Muscle of arm (tissue), 12 donors: ENCODE data around the gene DGCR8. TPM values are rescaled to one million over a fixed set of nuclear protein-coding genes. Genes with fewer than 3 reads are reported as not detected.

Source experiments
- DNase-seq: peaks from one replicate; pipeline ENCODE4 v3.0.0-alpha.2; 2013
- polyA plus RNA-seq, 12 donors: library from polyadenylated mRNA; unstranded; fragments of 120-200 nt; gene quantifications; one replicate each; pipeline ENCODE4 v1.2.1, GENCODE V29; 2013; ENCODE audit not compliant: insufficient read length in 12 of 12

DGCR8 gene
- polyA plus RNA-seq, 12 donors, result 25.1 to 50.1 (median 36.7) TPM; not detected in 1

DNA sequence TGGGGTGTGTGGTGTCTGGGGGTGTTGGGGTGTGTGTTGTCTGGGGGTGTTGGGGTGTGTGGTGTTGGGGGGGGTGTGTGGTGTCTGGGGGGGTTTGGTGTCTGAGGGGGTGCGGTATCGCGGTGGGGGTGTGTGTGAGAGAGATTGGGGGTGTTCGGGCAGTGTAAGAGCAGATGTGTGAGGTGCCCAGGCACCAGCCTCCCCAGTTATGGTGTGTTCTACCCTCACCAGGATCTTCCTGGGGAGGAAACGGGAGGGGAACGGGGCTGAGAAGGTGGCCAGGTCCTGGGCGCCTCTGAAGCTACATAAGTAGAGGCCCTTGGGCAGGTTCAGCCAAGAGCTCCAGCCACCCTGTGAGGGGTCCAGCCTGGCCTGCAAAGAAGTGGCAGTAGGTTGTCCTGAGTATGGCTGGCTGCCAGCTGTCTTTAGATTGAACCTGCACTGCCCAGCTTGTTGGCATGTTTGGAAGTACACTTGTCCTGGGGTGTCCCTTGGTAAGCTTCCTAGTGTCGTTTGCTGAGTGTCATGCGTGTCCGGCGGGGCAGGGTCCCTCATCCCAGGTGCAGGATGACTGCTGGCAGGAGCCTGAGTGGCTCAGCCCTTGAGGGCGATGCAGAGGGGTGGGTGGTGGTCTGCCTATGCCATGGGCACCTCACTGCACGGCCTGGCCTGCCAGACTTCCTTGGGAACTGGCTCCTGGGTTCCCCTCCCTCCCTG, 43.5 kb downstream of the DGCR8 start:
- DNase-seq, result no peak

DNA sequence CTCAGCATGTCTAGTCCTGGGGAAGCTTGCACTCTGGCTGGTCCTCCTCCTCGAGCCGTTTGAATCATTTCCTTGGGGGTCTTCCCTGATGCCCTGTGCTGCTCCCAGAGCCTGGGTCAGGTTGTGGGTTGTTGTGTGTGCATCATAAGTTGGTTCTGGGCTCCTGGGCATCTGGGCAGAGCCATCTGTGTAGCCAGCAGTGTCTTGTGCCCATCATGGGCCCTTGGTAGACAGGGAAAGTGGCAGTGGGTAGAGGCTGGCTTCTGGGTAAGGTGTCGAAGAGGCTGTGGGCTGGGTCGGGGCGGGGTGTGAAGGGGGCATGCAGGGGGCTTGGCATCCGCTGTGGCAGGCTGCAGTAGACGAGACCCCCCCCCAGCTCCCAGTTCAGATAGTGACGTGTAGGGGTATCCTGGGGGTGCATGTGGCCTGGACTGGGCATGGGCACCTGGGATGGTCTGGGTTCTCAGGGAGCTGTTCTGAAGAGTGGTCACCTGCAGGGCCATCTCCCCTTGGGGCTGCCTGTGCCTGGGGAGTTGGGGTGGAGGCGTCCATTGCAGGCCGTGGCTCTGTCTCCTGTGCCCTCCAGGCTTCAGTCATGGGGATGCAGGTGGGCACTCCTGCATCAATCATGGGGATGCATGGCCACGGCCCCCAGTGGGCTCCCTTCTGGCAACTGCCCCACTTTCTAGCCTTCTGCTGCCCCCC, 44.2 kb downstream of the DGCR8 start:
- no peak for DNase-seq

DNA sequence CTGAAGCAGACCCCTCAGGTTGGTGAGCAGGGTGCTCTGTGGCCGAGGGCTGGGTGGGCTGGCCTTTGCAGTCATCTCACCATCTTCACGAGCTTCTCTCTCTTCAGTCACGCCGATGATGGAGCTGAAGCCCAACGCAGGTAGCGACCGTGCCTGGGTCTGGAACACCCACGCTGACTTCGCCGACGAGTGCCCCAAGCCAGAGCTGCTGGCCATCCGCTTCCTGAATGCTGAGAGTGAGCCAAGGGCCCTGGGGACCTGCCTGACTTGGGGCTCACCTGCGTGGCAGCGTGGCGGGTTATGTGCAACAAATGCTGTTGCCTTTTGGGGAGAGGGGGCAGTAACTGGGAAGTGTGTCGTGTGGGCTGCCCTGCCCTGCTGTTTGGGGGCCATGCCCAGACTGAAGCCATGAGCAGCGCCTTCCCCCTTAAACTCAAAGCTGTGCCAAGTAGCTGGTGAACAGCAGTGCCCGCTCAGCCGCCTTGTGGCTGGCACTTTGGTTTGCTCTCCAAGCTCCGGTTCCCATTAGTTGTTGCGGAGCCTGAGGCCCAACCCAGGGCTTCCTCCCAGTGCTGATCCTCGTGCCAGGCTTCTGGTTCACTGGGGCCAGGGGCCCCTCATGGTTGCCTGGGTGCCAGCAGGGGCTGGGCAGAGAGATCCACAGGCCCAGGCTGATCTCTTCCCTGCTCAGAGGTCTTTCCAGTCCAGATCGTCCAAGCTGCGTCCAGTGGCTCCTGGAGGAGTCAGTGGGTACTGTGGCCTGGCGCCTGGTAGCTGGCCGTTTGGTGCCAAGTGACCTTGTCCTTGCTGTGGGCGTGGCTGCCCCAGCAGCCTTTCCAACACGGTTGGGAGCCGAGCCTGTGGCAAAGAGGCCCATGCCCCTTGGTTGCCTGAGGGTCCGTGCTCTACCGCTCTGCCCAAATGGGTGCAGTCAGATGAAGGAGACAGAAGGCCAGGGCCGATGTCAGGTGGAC, 45.4 kb downstream of the DGCR8 start:
- DNase-seq, result no peak

DNA sequence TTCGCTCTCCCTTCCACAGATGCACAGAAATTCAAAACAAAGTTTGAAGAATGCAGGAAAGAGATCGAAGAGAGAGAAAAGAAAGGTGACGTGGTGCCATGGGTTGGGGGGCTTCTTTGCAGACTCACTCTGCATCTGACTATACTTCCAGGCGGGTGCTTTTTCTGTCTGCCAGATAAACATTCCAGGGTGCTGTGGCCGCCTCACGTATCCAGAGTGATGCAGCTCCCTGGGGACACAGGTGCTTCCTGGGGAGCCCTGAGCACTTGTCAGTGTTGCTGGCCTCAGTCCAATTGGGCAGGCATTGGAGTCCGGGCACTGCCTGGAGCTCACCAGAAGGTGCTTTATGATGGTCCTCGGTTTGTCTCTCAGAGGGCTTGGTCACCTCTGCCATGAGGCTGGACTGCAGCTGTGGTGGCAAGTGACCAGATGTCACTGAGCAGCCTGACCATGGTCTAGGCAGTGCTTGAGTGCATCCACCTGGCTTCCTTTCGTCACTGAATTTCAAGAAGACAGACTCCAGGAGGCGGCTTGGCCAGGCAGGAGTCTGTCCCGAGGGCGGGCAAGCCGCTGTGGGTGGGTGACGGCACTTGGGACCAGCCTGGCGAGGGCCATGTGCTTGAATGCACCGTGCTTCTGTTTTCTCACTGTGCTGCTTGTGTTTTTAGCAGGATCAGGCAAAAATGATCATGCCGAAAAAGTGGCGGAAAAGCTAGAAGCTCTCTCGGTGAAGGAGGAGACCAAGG, 46.4 kb downstream of the DGCR8 start:
- no peak for DNase-seq

DNA sequence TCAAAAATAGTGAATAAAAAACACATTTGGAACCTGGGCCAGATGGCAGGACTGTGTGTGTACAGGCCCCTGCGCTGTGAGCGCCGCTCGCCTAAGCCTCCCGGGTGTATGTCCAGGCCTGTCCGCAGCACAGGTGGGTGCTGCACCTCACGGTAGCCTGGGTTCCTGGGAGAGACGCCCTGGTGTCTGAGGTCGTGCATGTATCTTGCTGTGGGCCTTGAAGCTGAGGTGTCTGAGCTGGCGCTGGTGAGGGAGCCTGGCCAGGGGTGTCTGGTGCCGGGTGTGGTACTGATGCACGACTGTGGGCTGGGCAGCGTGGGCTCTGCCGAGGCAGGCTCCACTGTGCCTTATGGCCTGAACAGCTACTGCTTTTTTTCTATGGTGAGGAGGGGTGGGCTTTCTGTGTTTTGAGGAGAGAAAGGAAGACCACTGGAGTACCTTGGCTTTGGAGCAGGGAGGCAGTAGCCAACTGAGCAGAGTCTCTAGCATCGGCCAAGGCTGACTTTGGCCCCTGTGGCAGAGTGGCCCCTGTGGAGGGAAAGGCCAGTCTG, 47.4 kb downstream of the DGCR8 start:
- no peak for DNase-seq

DNA sequence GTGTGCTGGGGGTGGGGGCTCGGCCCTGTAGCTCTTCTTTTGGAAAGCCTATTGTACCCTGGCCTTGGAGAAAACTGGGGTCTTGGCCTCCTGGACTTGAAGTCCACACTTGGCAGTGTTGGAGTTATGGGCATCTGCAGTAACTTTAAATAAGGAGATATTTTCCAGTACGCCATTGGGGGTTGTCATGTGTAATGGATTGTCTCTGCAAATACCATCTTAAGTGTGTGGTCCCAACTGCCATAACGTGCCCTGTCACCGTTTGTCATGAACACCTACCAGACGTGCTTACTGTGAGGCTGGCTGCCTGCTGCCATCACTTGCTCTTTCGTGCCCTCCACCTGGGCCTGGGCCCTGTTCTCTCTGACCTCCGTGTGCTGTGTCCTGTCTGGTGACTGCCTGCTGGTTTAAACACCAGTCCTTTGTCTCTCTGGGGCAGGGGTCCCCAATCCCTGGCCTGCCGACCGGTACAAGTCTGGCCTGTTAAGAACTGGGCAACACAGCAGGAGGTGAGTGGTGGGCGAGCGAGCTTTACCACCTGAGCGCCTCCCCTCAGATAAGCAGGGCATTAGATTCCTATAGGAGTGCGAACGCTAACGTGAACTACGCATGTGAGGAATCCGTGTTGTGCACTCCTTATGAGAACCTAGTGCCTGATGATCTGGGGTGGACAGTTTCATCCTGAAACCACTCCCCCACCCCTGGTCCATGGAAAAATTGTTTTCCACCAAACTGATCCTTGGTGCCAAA, 48.0 kb downstream of the DGCR8 start:
- no peak for DNase-seq

DNA sequence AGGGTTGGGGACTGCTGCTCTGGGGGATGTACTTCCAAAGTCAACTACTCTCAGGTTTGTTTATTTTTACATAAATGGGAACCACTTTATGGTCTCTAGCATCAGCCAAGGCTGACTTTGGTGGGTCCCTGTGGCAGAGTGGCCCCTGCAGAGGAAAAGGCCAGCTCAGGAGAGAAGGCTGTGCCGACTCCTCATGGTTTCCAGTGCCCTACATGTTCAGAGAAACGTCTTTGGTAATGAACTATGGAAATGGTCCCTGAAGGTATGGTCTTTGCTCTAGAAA, 48.5 kb downstream of the DGCR8 start:
- no peak for DNase-seq

DNA sequence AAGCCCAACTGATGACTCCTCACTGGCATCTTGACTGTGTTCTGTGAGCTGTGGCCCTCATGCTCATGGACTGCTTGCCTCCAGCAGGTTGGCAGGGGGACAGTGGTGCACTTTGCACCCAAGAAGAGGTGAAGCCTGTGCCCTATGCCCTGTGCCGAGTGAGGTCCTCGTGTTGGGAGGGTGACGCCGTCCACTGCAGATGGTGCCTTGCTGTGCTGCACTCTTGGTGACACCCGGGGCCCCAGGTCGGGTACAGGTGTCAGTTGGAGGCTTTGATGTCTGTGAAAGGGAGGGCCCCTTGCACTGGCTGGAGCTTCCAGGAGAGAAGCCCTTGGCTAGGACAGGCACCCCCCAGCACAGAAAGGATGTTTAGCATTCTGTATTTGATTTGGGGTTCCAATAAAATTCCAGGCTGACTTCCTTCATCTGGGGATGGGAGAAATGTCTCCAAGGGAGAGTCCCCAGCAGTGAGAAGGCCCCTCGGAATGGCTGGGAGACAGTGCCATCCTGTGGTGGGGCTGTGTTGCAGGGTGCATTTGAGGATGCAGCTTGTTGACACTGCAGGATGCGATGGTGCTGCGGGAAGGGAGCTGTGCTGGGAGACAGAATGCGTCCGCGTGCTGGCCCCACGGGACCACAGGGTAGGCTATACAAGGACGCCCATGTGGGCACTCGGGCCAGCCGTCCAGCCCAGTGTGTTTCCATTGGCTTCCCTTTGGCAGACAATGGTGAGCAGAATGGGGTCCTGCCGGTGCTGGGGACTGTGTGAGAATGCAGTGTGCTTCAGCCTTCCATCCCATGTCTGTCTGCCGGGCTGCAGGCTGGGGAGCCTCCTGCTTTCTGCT, 49.1 kb downstream of the DGCR8 start:
- no peak for DNase-seq

DNA sequence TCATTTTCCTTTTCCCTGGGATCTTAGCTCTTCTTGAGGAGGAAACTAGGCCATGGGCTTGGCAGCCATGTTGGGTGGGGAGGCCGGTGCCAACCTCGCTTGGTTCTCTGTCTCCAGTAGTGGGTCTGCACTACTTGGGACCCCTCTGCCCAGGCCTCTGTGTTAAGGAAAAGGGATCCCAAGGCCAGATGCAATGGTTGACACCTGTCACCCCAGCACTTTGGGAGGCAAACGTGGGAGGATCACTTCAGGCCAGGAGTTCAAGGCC, 49.6 kb downstream of the DGCR8 start:
- DNase-seq, result no peak

DNA sequence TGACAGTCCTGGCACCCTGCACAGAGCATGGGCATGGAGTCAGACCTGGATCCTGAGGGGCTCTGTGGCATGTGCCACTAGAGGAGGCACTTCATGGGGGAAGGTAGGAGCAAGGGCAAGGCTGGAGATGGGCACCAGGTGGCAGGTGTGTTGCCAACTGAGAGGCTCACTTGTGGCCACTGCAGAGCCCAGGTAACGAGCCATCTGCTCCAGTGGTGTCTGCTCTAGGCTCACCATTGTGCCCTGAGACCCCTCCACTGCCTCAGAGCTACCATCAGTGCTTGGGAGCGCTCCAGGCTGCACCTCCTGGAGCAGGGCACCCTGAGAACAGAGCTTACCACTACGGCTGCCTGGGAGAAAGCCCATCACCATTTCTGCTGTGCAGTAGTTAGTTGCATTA, 50.3 kb downstream of the DGCR8 start:
- DNase-seq, result no peak

DNA sequence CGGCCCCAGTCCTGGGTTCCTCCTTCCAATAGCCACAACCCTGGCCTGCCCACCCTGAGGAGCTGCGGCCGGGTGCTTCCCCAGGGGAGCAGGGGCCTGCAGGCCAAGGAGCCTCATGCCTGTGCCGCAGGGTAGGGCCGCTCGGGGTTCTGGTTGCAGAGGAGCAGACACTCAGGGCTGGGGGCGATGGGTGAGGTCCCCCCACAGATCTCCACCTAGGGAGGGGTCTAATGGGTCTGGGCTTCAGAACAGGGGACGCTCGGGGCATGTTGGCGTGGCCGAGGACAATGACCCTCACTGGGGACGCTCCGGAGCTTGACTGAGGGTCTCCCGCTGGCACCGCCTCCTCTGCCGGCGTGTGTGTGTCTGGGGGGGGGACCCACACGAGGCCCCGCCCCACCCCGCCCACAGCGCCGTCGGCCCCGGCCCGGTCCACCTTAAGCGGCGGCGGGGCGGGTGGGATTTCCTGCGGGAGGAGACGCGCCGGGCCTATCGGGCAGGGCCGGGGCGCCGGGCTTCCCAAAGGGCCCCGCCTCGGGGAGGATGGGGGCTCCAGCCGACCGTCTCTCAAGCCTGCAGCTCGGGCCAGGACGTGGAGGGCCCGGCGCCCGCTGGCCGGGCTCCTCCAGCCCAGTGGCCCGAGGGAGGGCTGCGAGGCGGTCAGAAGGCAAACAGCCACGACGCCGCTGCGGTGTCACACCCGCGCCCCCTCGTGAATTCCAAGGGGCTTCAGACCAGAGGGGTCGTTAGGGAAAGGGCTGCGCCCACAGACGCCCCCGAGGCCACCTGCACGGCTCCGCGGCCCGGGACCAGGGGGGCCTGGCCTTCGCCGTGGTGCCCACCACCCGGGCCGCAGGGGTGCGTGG, 50.9 kb downstream of the DGCR8 start:
- peak; percentile 81 for DNase-seq

DNA sequence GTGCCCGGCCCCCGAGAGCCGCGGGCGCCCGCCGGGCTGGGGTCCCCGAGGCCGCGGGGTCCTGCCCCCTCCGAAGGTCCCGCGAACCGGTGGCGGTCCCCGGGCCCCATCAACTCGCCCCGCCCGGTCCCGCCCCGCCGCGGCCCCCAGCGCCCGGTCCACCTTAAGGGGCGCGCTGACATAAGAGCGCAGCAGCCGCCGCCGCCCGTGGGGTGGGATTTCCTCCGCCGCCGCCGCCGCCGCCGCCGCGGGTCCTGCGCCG, 51.5 kb downstream of the DGCR8 start, which contains the start of gene ZDHHC8:
Gene ZDHHC8 (plus strand): TSS at position 208 of the 262 bp plus-strand sequence. CDS start 144 bp downstream, outside the sequence.
- no peak for DNase-seq

DNA sequence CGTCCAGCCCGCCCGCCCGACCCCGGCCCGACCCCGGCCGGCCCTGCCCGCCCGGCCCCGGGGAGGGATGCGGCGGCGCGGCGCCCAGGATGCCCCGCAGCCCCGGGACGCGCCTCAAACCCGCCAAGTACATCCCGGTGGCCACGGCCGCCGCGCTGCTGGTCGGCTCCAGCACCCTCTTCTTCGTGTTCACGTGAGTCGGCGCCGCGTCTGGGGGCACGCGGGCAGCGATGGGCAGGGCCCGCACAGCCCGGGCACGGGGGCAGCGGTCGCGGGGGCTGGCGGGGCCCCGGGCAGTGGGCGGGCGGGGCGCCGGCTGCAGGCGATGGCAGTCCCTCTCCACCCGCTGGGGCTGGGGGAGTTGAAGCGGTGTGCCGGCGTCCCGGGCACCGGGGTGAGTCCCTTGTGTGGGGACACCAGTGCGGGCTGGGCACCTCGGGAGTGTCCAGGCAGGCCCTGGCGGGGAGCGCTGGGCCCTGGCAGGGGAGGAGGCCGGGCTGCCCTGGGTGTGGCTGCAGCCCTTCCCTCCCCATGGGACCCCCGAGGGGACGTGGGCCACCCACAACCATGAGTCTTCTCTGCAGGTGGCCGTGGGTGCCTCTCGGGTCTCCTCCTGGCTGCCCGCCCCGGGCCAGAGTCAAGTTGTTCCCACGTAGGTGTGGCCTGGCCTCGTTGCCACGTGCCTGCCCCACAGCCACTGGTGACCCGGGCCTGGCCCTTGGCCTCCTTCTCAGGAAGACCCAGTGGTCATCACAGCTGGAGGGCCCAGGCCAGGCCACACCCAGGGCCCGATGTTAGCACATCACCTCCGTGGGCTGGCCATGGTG, 52.0 kb downstream of the DGCR8 start:
- DNase-seq, result no peak

DNA sequence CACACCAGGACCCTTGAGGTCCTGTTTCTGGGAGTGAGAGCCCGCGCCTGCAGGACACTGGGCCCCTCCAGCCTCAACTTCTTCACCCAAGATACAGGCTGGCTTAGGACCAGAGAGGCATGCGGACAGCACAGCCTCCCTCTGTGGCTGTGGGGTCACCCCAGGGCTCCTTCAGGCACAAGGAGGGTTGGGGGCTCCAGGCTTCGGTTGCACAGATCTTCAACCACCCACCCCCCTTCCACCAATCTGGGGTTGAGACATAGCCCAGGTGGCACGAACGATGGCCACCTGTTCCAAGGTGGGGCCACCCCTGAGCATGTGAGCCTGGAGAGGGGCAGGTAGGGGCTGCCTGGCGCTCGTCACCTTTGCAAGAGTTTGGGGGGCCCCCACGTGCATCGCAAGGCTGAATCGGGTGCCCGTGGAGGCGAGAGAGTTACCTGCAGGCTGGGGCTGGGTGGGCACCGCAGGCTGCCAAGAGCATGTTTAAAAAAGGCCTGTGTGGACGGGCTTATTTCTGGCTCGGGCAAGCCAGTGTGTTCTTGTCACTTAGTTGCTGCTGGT, 52.7 kb downstream of the DGCR8 start:
- no peak for DNase-seq

DNA sequence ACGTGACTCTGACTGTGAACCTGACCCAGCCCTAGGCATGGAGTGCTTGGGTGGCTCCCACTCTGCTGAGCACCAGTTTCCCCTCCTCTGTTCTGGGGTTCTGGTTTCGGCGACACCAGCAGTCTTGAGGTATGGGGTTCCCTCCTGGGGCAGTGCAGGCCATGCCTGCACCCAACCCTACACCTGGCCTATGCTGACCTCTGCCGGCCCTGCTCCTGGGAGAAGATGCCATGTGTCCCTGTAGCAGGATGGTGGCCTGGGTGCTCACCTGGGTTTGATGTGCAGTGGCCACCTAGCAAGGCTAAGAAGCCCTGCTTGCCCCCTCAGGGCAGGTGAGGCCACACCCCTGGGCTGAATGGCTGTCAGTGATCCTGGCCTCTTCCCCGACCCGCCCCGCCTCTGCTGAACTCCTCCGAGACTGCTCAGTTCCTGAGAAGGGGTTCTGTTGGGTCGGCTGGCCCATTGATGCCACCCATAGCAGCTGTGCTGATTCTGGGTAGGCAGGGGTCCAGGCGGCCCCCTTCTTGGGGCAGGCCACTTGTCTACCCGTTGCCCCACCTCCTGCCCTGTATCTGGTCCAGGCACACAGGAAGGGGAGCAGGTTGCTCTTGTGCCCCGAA, 54.0 kb downstream of the DGCR8 start:
- no peak for DNase-seq

DNA sequence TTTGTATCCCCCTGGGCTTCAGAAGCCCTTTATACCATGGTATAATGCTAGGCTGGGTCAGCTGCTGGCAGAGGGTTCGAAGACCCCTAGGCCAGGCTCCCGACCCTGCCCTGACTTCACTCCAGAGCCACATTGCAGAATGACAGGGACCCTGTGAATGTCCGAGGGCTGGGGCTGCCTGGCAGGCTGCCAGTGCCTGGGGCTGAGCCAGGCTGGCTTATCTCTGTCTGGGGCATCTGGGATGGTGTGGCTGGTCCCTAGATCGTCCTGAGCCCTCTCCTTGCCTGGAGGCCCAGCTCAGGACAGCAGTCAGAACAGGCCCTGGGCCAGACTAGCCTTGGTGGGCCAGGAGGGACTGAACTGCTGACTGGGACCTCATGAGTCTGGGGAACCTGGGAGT, 55.2 kb downstream of the DGCR8 start:
- DNase-seq, result no peak

DNA sequence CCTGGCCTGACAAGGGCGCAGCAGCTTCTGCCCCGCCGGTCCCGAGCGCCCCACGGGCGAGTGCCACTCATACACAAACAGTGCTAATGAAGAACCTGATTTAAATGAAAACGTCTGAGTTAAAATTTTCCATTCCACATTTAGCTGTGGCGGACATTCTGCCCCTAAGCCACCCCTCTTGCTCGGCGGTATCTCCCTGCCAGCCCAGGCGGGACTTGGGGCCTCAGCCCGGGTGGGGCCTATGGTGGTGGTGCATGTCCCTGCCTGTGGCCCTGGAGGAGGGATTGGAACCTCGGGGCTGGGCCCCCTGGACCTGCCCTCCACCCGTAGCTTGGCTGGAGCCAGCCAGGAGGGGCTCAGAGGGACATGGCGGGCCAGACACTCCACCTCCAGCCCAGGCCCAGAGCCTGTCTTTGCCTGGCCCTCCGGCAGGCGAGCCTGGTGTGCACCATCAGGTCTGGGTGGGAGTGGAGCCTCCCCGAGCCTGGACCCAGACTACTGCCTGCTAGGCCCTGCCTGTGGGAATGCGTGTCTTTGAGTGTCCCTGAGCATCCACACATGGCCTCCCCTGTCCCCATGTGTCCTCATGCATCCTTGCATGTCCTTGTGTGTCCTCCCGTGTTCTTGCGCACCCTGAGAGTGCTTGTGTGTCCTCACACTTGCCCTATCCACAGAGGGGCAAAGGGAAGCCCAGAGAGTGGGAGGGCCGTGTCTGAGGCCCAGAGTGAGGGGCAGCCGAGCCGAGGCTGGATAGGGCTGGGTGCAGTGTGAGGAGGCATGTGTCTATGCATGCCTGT, 56.0 kb downstream of the DGCR8 start:
- no peak for DNase-seq
